Right lobe of liver (tissue), 6 donors: ENCODE data around the gene SIM1. TPM values are rescaled to one million over a fixed set of nuclear protein-coding genes. Genes with fewer than 3 reads are reported as not detected.
A peak's percentile ranks its signal among the peaks of the same experiment; 100 is the strongest.

Experiments used
- ATAC-seq, 4 donors: fragments of 200-7000 bp; cut with Tn5 transposase; one replicate each; pipeline ENCODE4 v1.9.1; 2020; ENCODE audit warnings: mild to moderate bottlenecking in 4 of 4, moderate library complexity in 4 of 4
- DNase-seq, 3 donors: peaks; one replicate each; pipeline ENCODE4 v3.0.0-alpha.2; 2020
- H3K27ac ChIP-seq, 3 donors: fragments of 200-600 bp; one replicate each; pipeline ENCODE4 v1.8.0; 2022
- H3K27me3 ChIP-seq, 2 donors: fragments of 200-600 bp; one replicate each; pipeline ENCODE4 v1.8.0; 2022
- H3K36me3 ChIP-seq, 4 donors: fragments of 200-600 bp; sonication (generic) in 1 of 4; one replicate each; pipeline versions ENCODE4 v1.5.1 to v1.8.0; 2017 to 2022; ENCODE audit warnings: control low read depth in 1 of 4
- H3K4me1 ChIP-seq, 4 donors: fragments of 200-600 bp; sonication (generic) in 1 of 4; one replicate each; pipeline versions ENCODE4 v1.5.1 to v1.8.0; 2017 to 2022; ENCODE audit warnings: control low read depth in 1 of 4
- H3K4me3 ChIP-seq, 3 donors: fragments of 200-600 bp; one replicate each; pipeline ENCODE4 v1.8.0; 2022
- H3K9me3 ChIP-seq, 4 donors: fragments of 200-600 bp; sonication (generic) in 1 of 4; one replicate each; pipeline versions ENCODE4 v1.5.1 to v1.8.0; 2017 to 2022; ENCODE audit warnings: control low read depth in 1 of 4
- POLR2A ChIP-seq: fragments of 450-650 bp; IDR thresholded peaks from one replicate; pipeline ENCODE4 v1.6.1; 2017; ENCODE audit warnings: antibody characterized with exemption, mild to moderate bottlenecking
- WGBS: methylation state at CpG from one replicate; pipeline ENCODE4 v1.1.6; 2018; ENCODE audit warnings: low coverage, low lambda C conversion rate; ENCODE audit not compliant: insufficient coverage; ENCODE audit errors: missing lambda C conversion rate; 5-methylcytosine and 5-hydroxymethylcytosine counted together
- intact Hi-C, 2 donors: fragments of 100-400 bp; cut with DNase I; formaldehyde crosslinking; loops; one replicate each; pipeline versions ENCODE4 v1.11.2 to v1.14.1; 2022
- total RNA-seq, 6 experiments: library from RNA; depleted of rRNA in 2 of 6; stranded (reverse); fragments of >200 nt in 2 of 6; fragmentation: NEBNext Ultra II Directional in 3 of 6; extraction: Animal tissue kit (Norgen Biotek cat#: 25700) in 3 of 6; gene quantifications; one replicate each; pipeline versions ENCODE4 v1.1.0 to v1.2.4, GENCODE V29; 2016 to 2023
- TF ChIP-seq, protein P1 (sequence below), 4 donors: fragments of 200-600 bp in 3 of 4; fragments of 450-650 bp in 1 of 4; IDR thresholded peaks; one replicate each; pipeline versions ENCODE4 v1.5.1 to v1.8.0; 2016 to 2022; ENCODE audit warnings: antibody characterized with exemption in 4 of 4, mild to moderate bottlenecking in 2 of 4
- donor health status: DM: no; HTN: yes; CAD: no.
- donor health status: DM: no; HTN: no; CAD: no.
- donor health status: DM: no; HTN: no; CAD: no.
- donor health status: DM: no; HTN: yes; CAD: no.
- donor health status: DM: no; HTN: yes; CAD: no.

The SIM1 gene
- total RNA-seq, 6 experiments from 2014 or later, result 0.04 to 0.07 TPM; not detected in 4

DNA sequence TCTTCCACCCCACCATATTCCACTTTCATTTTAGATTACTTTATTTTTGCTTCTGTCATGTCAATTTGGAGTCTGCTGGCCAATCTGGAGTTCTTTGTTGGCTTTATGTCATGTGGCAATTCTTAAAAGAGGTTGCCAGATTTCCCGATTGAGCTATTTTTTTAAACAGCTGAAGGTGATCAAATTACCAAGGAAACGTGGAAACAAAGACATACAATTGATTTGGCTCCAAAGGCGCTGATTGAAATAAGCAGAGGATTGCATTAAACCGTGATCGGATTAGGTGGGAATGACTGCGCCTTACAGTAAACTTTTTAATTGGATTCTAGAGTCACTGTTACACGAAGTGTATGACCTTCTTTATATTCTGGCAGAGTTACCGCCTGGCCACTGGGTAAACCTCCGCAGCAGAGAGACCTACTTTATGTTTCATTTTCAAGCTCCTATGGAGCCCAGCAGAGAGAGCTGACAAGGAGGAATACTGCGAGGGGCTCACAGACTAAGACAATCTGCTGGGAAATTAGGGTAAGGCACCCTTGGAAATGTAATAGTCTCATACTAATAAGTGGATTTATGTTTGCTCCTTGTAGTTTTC, 37.9 kb downstream of the SIM1 start:
- 69% methylated on average over 9 of the region's 10 CpGs for WGBS
- no peak overlapping the region for H3K4me3 ChIP-seq
- no peaks in the 10 kb centered on the region for H3K4me1 ChIP-seq
- no peaks in the 10 kb centered on the region for H3K9me3 ChIP-seq
- no peak for TF ChIP-seq POLR2A
- TF ChIP-seq, protein P1, sequence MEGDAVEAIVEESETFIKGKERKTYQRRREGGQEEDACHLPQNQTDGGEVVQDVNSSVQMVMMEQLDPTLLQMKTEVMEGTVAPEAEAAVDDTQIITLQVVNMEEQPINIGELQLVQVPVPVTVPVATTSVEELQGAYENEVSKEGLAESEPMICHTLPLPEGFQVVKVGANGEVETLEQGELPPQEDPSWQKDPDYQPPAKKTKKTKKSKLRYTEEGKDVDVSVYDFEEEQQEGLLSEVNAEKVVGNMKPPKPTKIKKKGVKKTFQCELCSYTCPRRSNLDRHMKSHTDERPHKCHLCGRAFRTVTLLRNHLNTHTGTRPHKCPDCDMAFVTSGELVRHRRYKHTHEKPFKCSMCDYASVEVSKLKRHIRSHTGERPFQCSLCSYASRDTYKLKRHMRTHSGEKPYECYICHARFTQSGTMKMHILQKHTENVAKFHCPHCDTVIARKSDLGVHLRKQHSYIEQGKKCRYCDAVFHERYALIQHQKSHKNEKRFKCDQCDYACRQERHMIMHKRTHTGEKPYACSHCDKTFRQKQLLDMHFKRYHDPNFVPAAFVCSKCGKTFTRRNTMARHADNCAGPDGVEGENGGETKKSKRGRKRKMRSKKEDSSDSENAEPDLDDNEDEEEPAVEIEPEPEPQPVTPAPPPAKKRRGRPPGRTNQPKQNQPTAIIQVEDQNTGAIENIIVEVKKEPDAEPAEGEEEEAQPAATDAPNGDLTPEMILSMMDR (IDR thresholded peaks at IDR 0.05), result no peak
- intact Hi-C loops, result no loop called here
- no peak for ATAC-seq
- H3K36me3 ChIP-seq, result no peaks in the 10 kb centered on the region
- DNase-seq, result no peak
- H3K27me3 ChIP-seq, result no peaks in the 10 kb centered on the region
- no peak overlapping the region for H3K27ac ChIP-seq

DNA sequence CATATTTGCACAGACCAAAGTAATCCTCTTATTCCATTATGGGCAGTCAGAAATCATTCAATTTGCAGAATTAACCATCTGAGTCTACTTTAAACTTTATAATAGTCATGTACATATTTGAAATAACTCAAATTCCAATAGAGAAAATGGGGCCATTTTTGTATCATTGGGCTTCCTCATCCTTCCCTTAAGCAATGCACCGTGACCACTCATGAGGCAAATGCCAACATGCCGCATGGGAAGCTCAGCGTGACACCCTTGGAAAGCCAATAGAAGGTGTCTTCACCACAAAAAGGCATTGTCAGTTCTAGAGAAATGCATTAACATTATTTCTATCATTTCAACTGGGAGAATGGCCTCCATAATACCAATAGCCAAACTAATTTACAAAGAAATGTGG, 38.5 kb downstream of the SIM1 start:
- Histone ChIP-seq H3K9me3 (no peaks in the 10 kb centered on the region), H3K4me1 (no peaks in the 10 kb centered on the region), H3K36me3 (no peaks in the 10 kb centered on the region), H3K27ac (no peak overlapping the region), H3K27me3 (no peaks in the 10 kb centered on the region), H3K4me3 (no peak overlapping the region)
- ATAC-seq (no peak), DNase-seq (no peak)
- intact Hi-C loops, result no loop called here
- 91% methylated on average over 3 of the region's 3 CpGs for WGBS
- no peak for TF ChIP-seq POLR2A
- TF ChIP-seq, protein P1 (IDR thresholded peaks at IDR 0.05), result no peak

DNA sequence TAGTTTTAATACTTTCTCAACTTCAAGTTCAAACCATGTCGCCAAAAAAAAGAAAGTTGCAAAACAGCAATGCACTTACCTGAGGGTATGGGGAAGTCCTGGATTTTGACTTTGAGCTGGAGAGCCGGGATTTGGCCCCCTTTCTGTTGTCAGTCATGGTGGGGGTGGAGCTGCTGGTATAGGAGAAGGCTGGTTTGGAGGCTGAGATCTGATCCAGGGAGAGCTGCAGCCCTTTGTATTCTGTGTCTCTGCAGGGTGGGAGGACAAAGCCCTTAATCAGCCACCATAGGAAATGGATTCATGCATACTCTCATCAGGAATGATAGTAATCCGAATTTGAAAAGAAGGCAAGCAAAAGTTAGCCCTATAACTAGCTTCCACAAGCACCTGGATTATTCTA, 44.0 kb downstream of the SIM1 start:
- H3K9me3 ChIP-seq, result no peaks in the 10 kb centered on the region
- WGBS, result 36% methylated on average over 3 of the region's 3 CpGs
- intact Hi-C loops, result no loop called here
- no peaks in the 10 kb centered on the region for H3K27me3 ChIP-seq
- no peak overlapping the region for H3K27ac ChIP-seq
- TF ChIP-seq, protein P1 (IDR thresholded peaks at IDR 0.05), result no peak
- no peak for TF ChIP-seq POLR2A
- no peaks in the 10 kb centered on the region for H3K36me3 ChIP-seq
- H3K4me3 ChIP-seq, result no peak overlapping the region
- ATAC-seq (no peak), DNase-seq (no peak)
- no peaks in the 10 kb centered on the region for H3K4me1 ChIP-seq

DNA sequence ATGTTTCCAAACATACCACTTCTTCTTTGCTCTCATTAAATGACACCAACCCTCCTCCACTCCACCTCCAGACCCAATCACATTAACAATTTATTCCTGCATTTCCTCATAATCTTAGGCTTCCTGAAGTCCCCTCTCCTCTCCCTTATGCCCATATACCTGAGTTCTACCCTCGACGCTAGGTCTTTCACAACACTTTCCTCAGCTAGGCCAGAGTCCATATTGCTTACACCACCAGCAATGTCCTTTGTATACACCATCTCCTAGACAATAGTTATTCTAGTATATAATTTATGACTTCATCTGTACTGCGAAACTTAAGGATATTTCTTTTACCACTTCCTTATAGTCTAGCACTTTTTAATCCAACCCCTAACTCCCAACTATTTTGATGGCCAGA, 47.7 kb downstream of the SIM1 start:
- Histone ChIP-seq H3K27me3 (no peaks in the 10 kb centered on the region), H3K4me3 (no peak overlapping the region), H3K27ac (no peak overlapping the region), H3K4me1 (no peaks in the 10 kb centered on the region), H3K9me3 (no peaks in the 10 kb centered on the region), H3K36me3 (no peaks in the 10 kb centered on the region)
- intact Hi-C loops, result no loop called here
- peak in 1 of 4 donors; percentile 29 for ATAC-seq
- TF ChIP-seq, protein P1 (IDR thresholded peaks at IDR 0.05), result no peak
- TF ChIP-seq POLR2A, result no peak
- DNase-seq, result no peak
- WGBS, result 52% methylated on average over 3 of the region's 3 CpGs

DNA sequence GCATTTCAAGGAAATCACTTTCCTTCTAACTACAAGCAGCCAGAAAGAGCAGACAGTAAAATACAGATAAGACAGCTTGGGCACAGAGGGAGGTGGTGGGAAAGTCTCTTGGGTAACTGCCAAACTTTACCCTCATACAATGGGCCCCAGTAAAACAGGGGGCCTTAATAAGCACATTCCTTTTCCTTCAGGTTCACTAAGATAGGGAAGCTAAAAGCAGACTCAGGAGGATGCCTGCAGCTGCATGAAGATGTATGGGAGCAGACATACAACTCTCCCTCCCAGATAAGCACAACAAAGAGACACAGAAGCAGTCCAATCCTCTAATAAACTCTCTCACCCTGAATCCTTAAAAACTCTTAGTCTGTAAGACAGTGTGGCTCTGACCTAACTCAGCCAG, 49.0 kb downstream of the SIM1 start:
- TF ChIP-seq, protein P1 (IDR thresholded peaks at IDR 0.05), result no peak
- no peak for TF ChIP-seq POLR2A
- Histone ChIP-seq H3K4me1 (no peaks in the 10 kb centered on the region), H3K27me3 (no peaks in the 10 kb centered on the region), H3K36me3 (no peaks in the 10 kb centered on the region), H3K27ac (no peak overlapping the region), H3K4me3 (no peak overlapping the region), H3K9me3 (no peaks in the 10 kb centered on the region)
- DNase-seq, result no peak
- intact Hi-C loops, result no loop called here
- ATAC-seq, result no peak
